Stimulated activated naive CD8-positive, alpha-beta T cell treated with anti-CD3 and anti-CD28 coated beads, Interleukin-15, amount 100 ng/mL, for 72 hours (primary cell): ENCODE data around the gene GGA3.
"Not testable (repeated sequence)": the region's sequence is repeated elsewhere in the genome, so short reads cannot be mapped to it uniquely, and the experiment has no call there.

Experiments used
- ATAC-seq: fragments of 150-1000 bp; cut with Tn5 transposase; 2 replicates; pipeline ENCODE4 v1.10.0; 2021; ENCODE audit warnings: mild to moderate bottlenecking, moderate library complexity
- DNase-seq, 2 donors: peaks; one replicate each; pipeline ENCODE4 v3.0.0; 2021 to 2022
- H3K27ac Mint-ChIP-seq, 2 donors: one replicate each; pipeline ENCODE4 v1.8.0; 2022; ENCODE audit warnings: mild to moderate bottlenecking in 2 of 2, mixed read lengths in 2 of 2, moderate library complexity in 2 of 2
- H3K27me3 Mint-ChIP-seq: one replicate; pipeline ENCODE4 v1.8.0; 2022; ENCODE audit warnings: mixed read lengths
- H3K4me1 Mint-ChIP-seq: one replicate; pipeline ENCODE4 v1.8.0; 2022; ENCODE audit warnings: mild to moderate bottlenecking, mixed read lengths
- H3K4me3 Mint-ChIP-seq, 2 donors: one replicate each; pipeline ENCODE4 v1.8.0; 2022; ENCODE audit warnings: mild to moderate bottlenecking in 2 of 2, mixed read lengths in 2 of 2, moderate library complexity in 1 of 2
- H3K9me3 Mint-ChIP-seq, 2 donors: one replicate each; pipeline ENCODE4 v1.8.0; 2022; ENCODE audit warnings: mixed read lengths in 2 of 2

GGA3 gene, protein sequence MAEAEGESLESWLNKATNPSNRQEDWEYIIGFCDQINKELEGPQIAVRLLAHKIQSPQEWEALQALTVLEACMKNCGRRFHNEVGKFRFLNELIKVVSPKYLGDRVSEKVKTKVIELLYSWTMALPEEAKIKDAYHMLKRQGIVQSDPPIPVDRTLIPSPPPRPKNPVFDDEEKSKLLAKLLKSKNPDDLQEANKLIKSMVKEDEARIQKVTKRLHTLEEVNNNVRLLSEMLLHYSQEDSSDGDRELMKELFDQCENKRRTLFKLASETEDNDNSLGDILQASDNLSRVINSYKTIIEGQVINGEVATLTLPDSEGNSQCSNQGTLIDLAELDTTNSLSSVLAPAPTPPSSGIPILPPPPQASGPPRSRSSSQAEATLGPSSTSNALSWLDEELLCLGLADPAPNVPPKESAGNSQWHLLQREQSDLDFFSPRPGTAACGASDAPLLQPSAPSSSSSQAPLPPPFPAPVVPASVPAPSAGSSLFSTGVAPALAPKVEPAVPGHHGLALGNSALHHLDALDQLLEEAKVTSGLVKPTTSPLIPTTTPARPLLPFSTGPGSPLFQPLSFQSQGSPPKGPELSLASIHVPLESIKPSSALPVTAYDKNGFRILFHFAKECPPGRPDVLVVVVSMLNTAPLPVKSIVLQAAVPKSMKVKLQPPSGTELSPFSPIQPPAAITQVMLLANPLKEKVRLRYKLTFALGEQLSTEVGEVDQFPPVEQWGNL

GRCh38 chr17:75261336-75262111 is at the start of gene GGA3, which contains the start of gene MRPS7:
Gene GGA3 (minus strand): TSS chr17:75261606. CDS start chr17:75261587, 19 bp downstream.
Gene MRPS7 (plus strand): TSS chr17:75261879. CDS start chr17:75261901, 22 bp downstream.
- H3K4me3 Mint-ChIP-seq = peak within 1 kb of the TSS; percentile 92 to 94
- no peaks in the 10 kb centered on the region for H3K27me3 Mint-ChIP-seq
- no peaks in the 10 kb centered on the region for H3K9me3 Mint-ChIP-seq
- ATAC-seq (peak; percentile 93), DNase-seq (peak; percentile 96 to 97)
- H3K4me1 Mint-ChIP-seq = peaks cover 58% of the 10 kb centered on the region
- H3K27ac Mint-ChIP-seq = peak within 1 kb of the TSS; percentile 100

DNA sequence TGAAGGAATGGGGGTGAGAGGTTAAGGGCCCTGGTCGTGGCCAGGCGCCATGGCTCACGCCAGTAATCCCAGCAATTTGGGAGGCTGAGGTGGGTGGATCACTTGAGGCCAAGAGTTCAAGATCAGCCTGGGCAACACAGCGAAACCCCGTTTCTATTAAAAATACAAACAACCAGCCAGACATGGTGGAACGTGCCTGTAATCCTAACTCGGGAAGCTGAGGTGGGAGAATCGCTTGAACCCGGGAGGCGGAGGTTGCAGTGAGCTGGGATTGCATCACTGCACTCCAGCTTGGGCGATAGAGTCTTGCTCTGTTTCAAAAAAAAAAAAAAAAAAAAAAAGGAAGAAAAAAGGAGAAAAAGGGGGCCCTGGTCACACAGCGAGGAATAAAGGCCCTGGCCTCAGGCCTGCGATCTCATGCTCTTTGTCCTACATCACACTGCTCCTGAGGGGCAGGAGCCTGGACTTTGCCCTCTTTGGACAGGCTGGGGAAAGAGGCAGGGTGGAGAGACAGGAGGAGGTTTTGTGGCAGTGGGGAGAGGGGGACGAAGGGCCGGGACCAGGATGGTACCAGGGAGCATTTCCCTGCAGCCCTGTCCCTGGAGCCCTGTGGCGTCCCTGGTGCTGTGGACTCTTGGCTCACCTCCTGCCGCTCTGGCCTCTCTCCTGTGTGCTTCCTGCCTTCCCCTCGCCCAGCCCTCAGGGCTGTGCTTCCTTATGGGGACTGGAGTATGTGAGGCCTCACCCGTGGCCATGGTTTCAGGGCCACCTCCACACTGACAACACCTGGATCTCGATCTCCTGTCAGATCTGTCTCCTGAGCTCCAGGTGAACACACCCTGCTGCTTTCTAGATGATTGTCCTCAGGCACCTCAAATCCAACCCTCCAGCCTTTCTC is 47.6 kb upstream of the GGA3 start:
- peaks cover 26% of the 10 kb centered on the region for H3K4me1 Mint-ChIP-seq
- H3K4me3 Mint-ChIP-seq = no peak overlapping the region
- ATAC-seq (no peak), DNase-seq (no peak)
- no peaks in the 10 kb centered on the region for H3K27me3 Mint-ChIP-seq
- peak overlapping the region in 1 of 2 donors; percentile 91 for H3K27ac Mint-ChIP-seq
- H3K9me3 Mint-ChIP-seq = no peaks in the 10 kb centered on the region

- Mint-ChIP-seq H3K4me1 (peaks cover 18% of the 10 kb centered on the region), H3K9me3 (no peaks in the 10 kb centered on the region), H3K4me3 (no peak overlapping the region), H3K27me3 (no peaks in the 10 kb centered on the region), H3K27ac (peak overlapping the region in 1 of 2 donors; percentile 64)
- no peak for ATAC-seq
- DNase-seq = no peak
These were observed 46.7 kb upstream of the GGA3 start for GRCh38 chr17:75307957-75308731.

DNA sequence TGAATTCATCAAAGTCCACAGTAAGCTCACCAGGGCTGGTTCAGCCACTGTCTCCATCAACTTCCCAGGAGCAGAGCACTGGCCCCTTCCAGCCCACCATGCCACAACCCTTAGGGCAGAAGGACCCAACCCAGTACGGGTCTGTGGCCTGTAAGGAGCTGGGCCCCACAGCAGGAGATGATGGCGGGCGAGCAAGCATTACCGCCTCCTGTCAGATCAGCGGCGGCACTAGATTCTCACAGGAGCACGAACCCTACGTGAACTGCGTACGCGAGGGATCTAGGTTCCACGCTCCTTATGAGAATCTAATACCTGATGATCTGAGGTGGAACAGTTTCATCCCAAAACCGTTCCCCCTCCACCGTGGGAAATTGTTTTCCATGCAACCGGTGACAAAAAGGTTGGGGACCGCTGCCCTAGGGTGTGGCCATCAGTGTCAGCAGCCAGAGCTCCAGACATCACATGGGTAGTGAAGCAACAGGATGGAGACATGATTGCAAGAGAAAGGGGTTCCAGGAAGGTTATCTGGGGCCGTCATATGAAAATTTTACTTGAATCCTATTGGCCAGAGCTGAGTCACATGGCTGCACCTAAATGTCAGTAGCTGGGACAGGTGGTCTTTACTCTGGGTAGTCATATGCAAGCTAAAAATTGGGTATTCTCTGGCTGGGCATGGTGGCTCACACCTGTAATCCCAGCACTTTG is 40.2 kb upstream of the GGA3 start:
- no peak overlapping the region for H3K27ac Mint-ChIP-seq
- H3K9me3 Mint-ChIP-seq = no peaks in the 10 kb centered on the region
- ATAC-seq = no peak
- H3K4me1 Mint-ChIP-seq = peaks cover 13% of the 10 kb centered on the region
- H3K27me3 Mint-ChIP-seq = no peaks in the 10 kb centered on the region
- DNase-seq = no peak
- H3K4me3 Mint-ChIP-seq = no peak overlapping the region

DNA sequence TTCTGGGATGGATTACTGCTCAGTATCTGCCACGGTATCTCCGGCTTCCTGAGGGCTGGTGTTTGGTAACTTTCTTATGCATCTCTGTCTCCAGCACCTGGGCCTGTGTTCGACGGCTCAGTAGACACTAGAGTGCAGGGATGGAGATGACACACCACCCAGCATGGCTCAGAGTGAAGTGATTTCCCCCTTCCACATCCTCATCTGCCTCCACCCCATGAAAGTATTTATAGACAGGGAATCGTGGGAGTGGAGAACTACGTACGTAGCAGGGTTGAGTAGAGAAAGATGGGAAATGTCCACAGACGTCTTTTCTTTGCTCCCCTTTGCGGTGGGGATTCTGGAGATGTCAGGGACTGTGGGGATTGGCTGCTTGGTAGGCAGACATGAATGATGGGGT is 39.6 kb upstream of the GGA3 start:
- no peak for ATAC-seq
- Mint-ChIP-seq H3K27me3 (no peaks in the 10 kb centered on the region), H3K4me3 (no peak overlapping the region), H3K27ac (no peak overlapping the region), H3K4me1 (peaks cover 19% of the 10 kb centered on the region), H3K9me3 (no peaks in the 10 kb centered on the region)
- DNase-seq = no peak

GRCh38 chr17:75300280-75300679 is 38.9 kb upstream of the GGA3 start:
- Mint-ChIP-seq H3K27me3 (no peaks in the 10 kb centered on the region), H3K9me3 (no peaks in the 10 kb centered on the region), H3K4me1 (peaks cover 27% of the 10 kb centered on the region), H3K4me3 (no peak overlapping the region), H3K27ac (no peak overlapping the region)
- no peak for DNase-seq
- ATAC-seq = no peak

- ATAC-seq (peak; percentile 94), DNase-seq (peak in 1 of 2 donors; percentile 61)
- Mint-ChIP-seq H3K4me3 (peak overlapping the region; percentile 50 to 66), H3K4me1 (peaks cover 48% of the 10 kb centered on the region), H3K27me3 (no peaks in the 10 kb centered on the region), H3K27ac (peak overlapping the region; percentile 42 to 96), H3K9me3 (no peaks in the 10 kb centered on the region)
These were observed 34.1 kb upstream of the GGA3 start for GRCh38 chr17:75295201-75296158.

DNA sequence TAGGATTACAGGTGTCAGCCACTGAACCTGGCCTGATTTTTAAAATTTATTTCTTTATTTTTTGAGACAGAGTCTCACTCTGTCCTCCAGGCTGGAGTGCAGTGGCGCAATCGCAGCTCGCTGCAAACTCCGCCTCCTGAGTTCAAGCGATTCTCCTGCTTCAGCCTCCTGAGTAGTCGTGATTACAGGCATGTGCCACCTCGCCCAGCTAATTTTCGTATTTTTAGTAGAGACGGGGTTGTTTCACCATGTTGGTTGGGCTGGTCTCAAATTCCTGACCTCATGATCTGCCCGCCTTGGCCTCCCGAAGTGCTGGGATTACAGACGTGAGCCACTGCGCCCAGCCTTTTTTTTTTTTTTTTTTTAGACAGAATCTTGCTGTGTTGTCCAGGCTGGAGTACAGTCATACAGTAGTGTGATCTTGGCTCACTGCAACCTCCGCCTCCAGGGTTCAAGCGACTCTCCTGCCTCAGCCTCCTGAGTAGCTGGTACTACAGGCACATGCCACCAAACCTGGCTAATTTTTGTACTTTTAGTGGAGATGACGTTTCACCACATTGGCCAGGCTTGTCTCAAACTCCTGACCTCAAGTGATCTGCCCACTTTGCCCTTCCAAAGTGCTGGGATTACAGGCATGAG is 31.5 kb upstream of the GGA3 start:
- not testable (repeated sequence) for ATAC-seq, H3K4me3 Mint-ChIP-seq, H3K27me3 Mint-ChIP-seq, H3K9me3 Mint-ChIP-seq, DNase-seq
- peak overlapping the region in 1 of 2 donors; percentile 33 for H3K27ac Mint-ChIP-seq
- H3K4me1 Mint-ChIP-seq = peaks cover 57% of the 10 kb centered on the region

GRCh38 chr17:75289832-75290337 is 28.5 kb upstream of the GGA3 start:
- Mint-ChIP-seq H3K27ac (peak overlapping the region; percentile 97 to 100), H3K4me3 (peak overlapping the region; percentile 97 to 98), H3K4me1 (peaks cover 46% of the 10 kb centered on the region), H3K27me3 (no peaks in the 10 kb centered on the region), H3K9me3 (no peaks in the 10 kb centered on the region)
- ATAC-seq (peak; percentile 41), DNase-seq (peak in 1 of 2 donors; percentile 86)

- peak within 1 kb of the TSS; percentile 97 to 98 for H3K4me3 Mint-ChIP-seq
- ATAC-seq = peak; percentile 95
- peak; percentile 97 to 99 for DNase-seq
- no peaks in the 10 kb centered on the region for H3K9me3 Mint-ChIP-seq
- peaks cover 40% of the 10 kb centered on the region for H3K4me1 Mint-ChIP-seq
- peak within 1 kb of the TSS; percentile 97 to 100 for H3K27ac Mint-ChIP-seq
- H3K27me3 Mint-ChIP-seq = no peaks in the 10 kb centered on the region
These were observed 27.9 kb upstream of the GGA3 start, which contains the start of gene SLC25A19 for GRCh38 chr17:75289115-75289831. Gene SLC25A19 (minus strand): TSS chr17:75289433. CDS start chr17:75286764, 2,669 bp downstream.

- H3K9me3 Mint-ChIP-seq = no peaks in the 10 kb centered on the region
- ATAC-seq (peak; percentile 35), DNase-seq (no peak)
- peak overlapping the region; percentile 97 to 98 for H3K4me3 Mint-ChIP-seq
- H3K27me3 Mint-ChIP-seq = no peaks in the 10 kb centered on the region
- peak overlapping the region; percentile 97 to 100 for H3K27ac Mint-ChIP-seq
- peaks cover 40% of the 10 kb centered on the region for H3K4me1 Mint-ChIP-seq
These were observed 27.3 kb upstream of the GGA3 start for GRCh38 chr17:75288770-75289114.
